ENCODE measurements around the gene HEMK1.

HEMK1 gene

DNA sequence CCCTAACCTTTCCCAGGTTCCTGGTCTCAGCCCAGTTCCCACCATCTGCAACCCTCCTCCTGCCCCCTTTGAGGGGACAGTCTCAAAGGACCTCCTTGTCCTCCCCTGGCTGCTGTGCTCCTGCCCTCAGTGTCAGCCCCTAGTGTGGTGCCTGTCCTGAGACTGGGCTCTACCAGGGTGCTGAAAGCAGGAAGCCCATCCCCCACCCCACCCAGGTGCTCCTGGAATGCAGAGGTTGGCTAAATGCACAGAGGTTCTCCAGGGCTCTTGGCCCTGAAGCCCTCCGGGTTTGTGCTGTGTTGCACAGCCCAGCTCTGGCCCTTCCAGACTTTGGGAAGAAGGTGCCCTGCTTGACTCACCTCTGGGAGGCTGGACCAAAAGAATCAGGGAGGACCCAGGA is 23.5 kb upstream of the HEMK1 start:
- no peak for DNase-seq (ENCODE audit: low spot score)

DNA sequence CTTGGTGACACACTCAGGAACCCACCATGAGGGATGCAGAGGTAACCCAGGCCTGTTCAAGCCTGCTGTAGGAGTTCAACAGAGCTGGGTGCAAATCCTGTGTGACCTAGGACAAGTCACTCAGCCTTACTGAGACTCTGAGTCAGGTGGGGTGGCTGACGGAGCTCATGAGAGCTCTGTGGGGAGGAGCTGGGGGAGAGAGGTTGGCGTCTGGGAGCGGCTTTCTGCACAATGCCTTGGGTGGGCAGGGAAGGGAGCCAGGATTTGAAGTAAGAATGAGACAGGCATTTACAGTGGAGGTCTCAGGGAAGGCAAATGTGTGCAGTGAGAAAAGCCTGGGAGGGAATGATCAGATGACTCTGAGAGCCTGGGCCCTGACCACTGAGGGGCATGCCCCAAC is 20.1 kb upstream of the HEMK1 start:
- DNase-seq (ENCODE audit: low spot score) = peak; percentile 67

DNA sequence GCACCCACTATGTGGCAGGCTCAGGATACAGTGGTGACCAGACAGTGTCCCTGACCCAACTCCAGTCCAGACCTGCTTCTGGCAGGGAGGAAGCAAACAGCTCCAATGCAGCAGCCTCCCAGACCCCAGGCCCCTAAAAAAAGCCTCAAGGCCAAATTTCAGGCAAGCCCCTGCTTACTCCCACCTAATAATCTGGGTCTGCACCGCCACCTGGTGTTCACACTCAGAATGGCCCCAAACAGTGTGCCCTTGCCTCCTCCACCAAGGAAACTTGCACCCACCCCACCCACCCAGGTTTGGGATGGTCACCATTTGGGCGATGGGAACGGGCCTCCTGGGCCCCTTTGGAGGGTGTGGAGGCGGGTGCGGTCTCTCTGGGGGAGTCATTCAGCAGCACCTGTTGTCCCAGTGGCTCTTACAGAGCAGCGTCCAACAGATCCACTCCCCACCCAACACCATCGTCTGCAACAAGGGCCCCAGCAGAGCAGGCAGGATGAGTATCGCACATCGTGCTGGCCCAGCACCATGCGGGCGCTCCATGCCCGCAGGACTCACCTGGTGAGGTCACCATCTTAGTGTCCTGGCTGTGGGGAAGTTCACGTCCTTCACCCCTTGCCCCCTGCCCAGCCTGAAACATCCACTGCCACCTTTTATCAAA is 19.1 kb upstream of the HEMK1 start:
- no peak for DNase-seq (ENCODE audit: low spot score)

DNA sequence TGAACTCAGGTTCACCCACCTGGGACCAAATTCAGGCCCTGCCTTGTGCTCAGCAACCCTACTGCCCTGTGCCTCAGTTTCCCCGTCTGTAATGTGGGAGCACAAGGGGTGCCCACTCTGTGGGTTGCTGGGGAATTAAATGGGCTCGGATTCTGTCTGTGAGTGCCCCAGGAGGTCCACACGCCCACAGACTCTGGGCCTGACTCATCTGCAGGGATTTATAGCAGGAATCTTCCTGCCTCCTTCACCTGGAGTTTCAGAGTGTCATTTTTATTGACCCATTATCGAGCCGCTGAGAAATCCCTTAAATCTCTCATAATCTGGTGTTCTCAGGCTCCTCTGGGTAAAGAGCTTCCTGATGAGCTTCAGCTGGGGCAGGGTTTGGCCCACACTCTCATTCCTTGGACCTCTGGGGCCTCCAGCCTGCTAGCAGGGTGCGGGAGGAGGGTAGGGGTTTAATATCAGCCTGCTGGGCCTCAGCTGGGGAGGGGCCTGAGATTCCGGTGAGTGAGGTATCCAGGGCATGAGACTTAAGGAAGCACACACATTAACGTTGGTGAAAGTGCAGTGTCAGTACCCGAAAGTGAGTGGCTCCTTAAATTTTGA is 18.2 kb upstream of the HEMK1 start:
- no peak for DNase-seq (ENCODE audit: low spot score)

DNA sequence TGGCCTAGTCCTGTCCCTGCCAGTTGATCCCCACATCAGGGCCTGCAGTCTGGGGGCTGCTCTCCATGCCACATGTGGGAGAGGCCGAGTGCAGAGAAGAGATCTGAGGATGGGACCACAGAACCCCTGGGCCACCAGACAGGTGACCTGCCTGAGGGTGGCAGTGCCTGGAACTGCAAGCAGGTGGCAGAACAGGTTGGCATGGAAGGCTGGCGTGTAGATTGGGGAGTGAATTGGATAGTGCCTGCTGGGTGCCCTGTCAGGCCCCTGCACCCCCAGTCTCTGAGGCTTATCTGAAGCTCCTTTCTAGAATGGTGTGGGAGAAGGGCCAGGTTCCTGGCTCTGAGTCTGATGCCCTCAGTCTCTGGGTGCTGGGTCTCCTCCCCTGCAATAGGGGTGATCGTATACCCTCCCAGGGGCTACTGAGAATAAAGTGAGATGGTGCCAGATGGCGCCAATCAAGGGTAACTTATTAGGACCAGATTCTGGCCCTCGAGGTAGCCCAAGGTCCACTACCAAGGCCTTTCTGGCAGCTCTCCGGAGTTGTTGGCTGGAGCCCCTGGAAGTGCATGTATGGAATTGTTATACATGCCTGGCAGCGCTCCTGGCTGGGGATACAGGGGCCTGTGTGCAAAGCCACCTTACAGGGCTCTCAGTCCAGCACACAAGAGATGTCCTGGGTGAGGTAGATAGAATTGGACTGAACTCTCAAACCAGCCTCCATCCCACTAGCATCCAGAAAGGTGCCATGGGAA is 17.5 kb upstream of the HEMK1 start:
- no peak for DNase-seq (ENCODE audit: low spot score)

DNA sequence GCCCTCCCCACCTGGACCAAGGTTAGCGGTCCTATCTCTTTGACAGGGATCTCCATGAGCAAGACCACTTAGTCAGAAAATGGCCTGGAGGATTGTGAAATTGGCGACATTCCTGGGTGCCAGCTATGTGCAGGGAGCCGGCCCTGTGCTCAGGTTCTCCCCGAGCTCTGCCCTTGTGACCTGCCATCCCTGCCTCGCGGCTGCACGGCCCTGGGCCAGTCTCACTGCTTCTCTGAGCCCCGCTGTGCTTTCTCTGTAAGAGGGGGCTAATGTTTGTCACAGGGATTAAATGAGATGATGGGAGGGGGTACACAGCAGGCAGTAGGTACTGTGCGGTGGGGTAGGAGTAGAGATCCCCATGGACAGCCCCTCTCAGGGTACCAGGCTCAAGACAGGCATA is 16.7 kb upstream of the HEMK1 start:
- no peak for DNase-seq (ENCODE audit: low spot score)

DNA sequence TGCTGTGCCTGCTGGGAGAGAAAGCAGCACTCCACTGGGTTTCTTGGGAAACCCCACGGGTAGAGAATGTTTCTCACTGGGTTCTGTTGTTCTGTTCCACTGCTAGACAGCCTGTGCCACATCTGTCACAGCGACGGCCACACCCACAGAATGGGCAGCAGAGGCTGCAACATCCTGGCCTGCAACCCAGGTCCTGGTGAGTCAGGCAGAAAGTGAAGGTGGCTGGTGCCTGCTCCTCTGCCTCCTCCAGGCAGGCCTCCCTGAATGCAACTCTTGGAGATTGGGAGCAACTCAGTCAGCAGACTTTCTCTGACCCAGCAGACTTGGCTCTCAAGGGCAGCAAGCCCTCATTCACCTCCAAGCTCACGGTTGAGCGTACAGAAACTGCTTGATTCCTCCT is 14.8 kb upstream of the HEMK1 start:
- DNase-seq (ENCODE audit: low spot score) = no peak

DNA sequence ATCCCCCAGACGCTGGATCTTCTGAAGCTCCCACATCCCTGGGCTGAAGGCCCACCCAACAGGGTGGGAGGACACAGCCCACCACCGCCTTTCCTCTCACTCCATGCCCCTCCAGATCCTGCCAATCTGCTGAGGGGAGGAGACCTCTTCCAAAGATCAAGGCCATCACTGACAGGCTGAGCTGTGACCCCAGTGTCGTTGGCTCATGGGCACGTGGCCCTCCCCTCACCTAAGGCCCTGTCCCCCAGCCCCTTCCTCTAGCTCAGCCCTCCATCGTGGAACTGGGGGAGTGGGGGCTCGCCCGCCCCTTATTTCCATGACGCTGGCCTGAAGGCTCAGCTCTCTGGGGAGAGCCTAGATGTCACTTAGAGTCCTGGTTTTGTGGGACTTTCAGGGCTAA is 12.2 kb upstream of the HEMK1 start:
- DNase-seq (ENCODE audit: low spot score) = no peak

DNA sequence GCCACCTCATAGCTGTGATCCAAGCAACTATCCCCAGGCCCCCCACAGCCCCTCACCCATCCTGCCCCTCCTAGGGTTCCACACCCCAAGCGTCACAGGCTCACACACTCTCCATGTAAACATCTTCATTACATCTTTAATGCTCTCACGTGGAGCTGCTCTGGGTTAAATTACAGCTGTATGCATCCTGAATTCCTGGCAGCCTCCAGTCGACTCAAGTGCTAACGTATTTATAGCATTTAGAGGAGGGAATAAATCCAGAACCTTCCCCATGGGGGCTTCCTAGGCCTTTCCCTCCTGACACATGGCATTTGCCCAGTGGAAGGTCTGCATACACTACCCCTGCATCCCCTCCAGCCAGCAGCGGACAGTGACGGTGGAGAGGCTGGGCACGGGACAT is 11.4 kb upstream of the HEMK1 start:
- no peak for DNase-seq (ENCODE audit: low spot score)

DNA sequence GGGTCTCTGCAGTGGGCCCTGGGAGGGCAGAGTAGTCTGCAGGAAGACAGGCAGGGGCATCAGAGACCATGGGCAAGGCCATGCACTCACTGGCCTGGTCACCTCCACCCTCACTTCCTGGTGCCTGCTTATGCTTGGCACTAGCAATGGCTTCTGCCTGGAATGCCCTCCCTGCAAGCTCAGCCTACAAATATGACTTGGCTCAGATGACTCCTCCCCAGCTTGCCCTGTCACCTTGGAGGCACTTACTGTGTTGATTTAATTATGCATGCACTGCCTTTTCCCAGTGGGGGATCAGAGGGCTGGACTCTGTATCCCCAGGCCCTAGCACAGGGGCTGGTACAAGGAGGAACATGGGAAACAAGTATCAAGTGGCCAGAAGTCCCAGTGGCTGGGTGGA is 9.6 kb upstream of the HEMK1 start:
- no peak for DNase-seq (ENCODE audit: low spot score)

DNA sequence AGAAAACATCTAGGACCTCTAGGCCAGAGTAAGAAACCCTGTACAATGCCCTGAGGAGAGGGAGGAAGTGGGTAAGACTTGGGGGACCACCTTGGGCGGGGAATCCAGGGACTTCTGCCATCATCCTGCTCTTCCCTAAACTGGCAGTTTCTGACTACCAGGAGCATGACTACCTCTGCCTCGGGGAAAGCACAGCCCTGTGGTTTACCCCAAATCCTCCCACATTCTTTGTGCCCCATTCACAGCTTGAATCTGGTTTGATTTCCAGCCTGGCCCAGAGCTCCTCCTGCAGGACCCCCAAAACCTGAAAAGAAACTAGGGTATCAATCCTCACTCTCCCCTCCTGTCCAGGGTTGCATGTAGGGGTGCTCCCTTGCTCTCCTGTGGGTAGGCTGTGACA is 6.5 kb upstream of the HEMK1 start:
- no peak for DNase-seq (ENCODE audit: low spot score)

DNA sequence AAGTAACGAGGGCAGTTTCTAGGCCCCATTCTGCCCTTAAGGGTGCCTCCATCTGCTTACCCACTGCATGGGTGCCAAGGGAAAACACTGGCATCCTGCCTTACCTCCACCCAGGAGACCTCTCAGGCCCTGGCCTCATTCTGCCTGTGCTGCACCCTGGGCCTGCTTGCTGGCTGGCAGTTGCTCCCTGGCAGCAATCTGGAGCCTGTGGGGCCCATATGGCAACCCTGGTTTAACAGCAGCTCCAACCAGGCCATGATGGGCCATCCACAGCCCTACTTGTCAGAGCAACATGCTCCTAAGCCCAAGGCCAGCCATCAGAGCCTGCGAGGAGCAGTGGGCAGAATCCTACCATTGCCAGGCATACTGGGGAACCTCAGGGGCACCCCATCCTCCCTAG is 5.5 kb upstream of the HEMK1 start:
- no peak for DNase-seq (ENCODE audit: low spot score)

DNA sequence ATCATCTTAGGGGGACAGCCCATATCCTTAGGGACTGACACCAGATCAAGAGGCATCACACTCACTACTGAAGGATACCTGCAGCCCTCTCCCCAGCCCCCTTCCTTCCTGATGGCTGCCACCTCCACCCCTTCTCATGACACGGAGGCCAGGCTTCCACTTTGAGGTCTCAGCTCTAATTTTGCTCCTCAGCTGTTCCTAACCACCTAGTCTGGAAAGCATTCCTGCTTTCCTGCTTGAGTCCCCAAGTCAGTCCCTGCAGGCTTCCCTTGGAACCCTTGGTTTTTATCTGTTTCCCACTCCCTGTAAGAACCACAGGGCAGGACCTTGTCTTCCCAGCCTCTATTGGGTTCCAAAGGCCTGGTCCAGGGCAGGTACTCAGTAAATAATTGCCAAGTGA is 5.0 kb upstream of the HEMK1 start:
- no peak for DNase-seq (ENCODE audit: low spot score)

DNA sequence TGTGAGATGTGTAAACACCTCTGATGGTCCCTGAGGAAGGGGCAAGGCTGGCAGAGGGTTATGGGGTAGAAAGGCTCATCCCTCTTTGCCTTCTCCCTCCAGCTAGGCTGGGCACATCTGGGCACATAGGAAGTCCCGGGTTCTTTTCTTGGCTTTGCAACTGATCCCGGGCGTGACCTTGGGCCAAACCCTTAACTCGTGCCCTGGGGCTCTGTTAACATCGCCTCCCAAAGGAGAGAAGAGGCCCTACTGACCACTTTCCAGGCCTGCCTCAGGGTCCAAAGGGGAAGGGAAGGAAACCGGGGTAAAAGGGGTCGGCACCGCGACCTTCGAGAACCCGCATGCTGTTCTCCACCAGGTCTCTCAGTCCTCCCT is 2.3 kb upstream of the HEMK1 start:
- DNase-seq (ENCODE audit: low spot score) = no peak

DNA sequence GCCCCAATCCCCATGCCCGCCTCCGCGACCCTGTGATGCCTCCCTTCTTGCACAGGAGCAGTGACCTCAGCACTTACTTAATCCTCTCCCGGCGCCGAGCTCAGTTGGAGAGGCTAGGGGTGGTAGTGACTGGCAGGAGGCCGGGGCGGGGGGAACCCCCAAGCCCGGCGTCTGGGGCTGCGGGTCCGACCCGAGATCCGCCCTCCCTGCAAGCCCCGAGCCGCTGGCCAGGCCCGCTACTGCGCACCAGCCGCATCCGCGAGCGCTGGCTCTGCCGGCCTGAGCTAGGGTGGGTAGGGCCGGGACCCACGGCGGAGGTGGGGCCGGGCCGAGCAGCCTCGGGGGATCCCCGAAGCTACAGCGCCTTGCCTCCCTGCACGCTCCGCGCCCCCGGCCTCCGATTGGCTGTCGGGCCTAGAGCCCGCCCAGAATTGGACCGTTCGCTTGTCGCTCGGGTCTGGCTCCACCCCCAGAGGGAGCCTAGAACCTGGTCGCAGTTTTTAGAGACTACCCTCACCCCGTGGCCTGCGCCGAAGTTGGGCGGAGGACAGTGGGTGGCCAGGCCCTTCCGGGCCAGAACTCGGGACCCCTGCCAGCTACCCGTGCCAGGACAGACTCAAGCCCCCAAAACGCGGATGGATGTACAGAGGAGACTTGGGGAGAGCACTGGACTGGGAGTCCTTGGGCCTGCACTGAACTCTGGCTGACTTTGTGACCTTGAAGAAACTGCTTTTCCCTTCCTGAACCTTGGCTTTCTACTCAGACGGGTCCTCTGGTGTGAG is 1.7 kb upstream of the HEMK1 start, which contains the start of gene C3orf18:
TSS of gene C3orf18 (minus strand) at position 362 of the 782 bp plus-strand sequence. CDS start 2,048 bp downstream, outside the sequence.
- DNase-seq (ENCODE audit: low spot score) = peak; percentile 88

DNA sequence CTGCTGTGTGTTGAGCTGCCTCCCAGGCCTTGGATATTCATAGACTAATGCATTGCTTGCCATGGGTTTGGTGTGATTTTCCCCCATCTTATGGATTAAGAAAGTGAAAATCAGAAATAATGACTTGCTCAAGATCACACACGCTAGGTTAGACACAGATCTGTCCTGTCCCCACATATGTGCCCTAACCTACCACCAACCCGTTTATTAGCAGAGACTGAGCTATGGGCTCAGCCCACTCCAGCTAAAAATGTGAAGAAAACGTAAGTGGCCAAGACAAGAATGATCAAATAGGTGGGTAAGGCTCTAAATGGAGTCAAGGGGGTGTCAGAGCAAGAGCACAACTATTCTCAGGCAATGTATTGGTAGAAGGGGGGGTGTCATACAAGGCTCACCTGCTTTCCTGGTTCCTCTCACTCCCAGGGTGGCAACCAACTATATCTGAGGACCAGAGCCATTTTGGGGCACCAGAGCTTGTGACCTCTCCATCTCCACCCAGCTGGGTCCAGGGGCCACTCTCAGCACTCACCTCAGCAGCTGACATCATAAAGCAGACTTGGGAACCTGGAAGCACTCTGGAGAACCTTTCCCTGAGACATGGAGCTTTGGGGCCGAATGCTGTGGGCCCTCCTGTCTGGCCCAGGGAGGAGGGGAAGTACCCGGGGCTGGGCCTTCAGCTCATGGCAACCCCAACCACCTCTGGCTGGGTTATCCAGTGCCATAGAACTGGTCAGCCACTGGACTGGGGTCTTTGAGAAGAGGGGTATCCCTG is 1.4 kb downstream of the HEMK1 start:
- no peak for DNase-seq (ENCODE audit: low spot score)

DNA sequence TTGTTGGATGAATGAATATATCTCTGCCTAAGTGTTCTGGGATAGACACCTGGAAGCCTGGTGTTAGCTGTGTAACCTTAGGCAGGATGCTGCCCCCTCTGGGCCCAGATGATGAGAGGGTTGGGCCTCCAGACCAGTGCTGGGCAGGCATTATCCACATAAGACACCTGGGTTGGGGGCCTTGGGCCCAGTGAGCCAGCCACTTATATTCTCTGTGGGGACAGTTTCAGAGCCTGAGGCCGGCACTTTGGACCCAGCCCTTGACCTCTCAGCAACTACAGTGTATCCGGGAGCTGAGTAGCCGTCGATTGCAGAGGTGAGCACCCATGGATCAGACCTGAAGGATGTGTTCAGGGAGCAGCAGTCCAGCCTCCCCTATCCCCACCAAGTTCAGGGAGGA is 2.2 kb downstream of the HEMK1 start:
- DNase-seq (ENCODE audit: low spot score) = no peak

DNA sequence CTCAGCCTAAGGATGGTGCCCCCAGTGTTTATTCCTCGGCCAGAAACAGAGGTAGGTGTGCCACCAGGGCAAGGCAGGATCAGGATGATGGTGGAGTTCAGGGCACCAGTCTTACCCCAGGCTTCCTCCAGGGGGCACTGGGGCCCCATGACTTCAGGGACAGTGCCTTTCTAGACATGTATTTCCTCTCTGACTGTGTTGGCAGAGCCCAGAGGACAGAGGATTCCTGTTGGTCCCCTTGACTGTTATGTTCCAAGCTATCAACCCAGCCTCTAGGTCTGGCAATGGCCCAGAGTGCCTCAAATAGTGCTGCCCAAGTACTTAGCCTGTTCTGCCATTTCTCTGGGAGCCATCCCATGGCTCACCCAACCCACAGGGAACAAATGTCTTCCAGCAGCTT is 2.8 kb downstream of the HEMK1 start:
- DNase-seq (ENCODE audit: low spot score) = peak; percentile 61

DNA sequence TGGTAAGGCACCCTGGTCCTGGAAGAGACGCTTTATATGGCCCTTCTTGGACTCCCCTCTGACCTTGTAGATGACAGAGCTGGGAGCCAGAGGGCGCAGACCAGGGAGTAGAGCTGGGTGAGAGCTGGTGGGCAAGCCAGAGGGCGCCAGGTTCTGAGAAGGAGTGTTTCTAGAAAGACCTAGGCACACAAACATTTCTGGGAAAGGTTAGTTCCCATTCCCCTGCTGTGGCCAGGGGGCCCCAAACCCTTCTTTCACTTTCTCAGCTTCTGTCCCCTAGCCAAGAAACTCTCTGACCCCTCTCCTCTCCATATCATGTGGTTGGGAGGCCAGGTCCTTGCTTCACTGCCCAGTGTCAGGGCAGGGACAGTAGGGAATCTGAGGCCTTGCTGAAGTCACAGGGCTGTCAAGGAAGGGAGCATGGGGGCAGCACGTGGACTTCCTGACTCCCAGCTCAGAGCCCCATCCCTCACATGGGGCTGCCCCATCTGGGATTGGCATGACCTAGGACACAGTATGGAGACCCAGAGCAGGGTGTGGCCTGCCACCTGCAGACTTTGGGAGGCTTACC is 3.6 kb downstream of the HEMK1 start:
- no peak for DNase-seq (ENCODE audit: low spot score)

DNA sequence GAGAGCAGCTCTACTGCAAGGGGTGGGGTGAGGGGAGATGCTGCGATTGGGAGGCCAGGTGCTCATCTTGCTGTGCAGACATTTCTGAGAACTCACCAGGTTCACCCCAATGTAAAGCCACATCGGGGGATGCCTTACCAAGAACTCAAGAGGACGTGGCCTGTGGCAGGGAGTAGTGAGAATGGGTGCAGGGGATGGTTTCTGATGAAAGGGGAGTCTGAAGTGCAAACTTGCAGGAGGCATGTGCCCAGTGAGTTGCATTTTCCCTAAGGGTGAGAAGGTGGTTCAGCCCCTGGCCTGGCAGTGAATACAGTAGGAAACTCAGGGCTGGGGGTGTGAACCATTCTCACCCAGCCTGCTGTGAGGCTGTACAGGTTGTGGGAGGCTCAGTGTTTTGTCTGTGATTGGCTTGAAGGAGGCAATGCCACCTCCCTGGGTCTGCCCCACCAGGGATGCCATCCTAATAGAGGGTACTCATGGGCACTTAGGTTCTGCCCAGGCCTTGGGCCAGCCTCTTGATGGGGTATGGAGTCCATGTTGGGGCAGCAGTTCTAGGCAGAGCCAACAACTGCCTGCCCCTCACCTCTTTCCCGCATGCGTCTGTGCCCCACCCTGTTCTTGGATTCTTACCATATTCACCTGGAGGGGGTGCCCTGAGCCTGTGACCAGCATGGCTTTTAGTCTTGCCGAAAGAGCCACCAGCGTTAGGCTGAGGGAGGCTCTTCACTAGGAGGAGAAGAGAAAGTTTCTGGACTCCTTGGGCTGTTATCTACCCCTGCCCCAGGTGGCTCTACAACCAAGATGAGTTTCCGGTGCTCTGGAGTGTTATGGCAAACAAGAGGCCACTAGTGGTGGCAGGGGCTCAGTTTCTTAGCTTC is 4.5 kb downstream of the HEMK1 start:
- no peak for DNase-seq (ENCODE audit: low spot score)

DNA sequence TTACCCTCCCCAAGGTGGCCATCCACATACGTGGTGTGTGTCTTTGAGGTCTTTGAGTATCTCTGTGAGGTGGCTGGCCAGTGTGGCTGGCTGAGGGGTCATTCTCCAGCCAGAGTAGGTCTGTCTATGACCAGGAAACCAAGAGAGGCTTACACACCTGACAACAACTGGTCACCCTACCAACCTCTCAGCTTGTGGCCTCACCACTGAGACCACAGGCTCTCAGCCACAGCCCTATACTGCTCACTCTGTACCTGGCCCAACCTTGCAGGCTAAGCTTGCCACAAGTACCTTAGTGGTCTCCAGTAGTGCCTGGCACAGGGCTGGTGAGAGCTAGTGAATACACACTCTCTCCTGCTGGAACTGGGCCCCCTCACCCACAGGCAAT is 5.1 kb downstream of the HEMK1 start:
- DNase-seq (ENCODE audit: low spot score) = no peak

Data from putamen (tissue), 1 donor.